Measurements from ENCODE around the gene ONECUT3.

GRCh38 chr19:1811942-1812425 is 58.7 kb downstream of the ONECUT3 start, which contains the start of gene ATP8B3:
- TF ChIP-seq CTCF (IDR thresholded peaks at IDR 0.05) (peak in 1 of 7 experiments; percentile 14), POLR2A (IDR thresholded peaks at IDR 0.05) (no peak)
